Hippocampal formation (tissue), 2 donors: ENCODE measurements around the gene TMEM266.

Experiments
- DNase-seq, 2 donors: peaks; one replicate each; lab custom pipeline; 2025; lab: John Stamatoyannopoulos, UW

TMEM266 gene

DNA sequence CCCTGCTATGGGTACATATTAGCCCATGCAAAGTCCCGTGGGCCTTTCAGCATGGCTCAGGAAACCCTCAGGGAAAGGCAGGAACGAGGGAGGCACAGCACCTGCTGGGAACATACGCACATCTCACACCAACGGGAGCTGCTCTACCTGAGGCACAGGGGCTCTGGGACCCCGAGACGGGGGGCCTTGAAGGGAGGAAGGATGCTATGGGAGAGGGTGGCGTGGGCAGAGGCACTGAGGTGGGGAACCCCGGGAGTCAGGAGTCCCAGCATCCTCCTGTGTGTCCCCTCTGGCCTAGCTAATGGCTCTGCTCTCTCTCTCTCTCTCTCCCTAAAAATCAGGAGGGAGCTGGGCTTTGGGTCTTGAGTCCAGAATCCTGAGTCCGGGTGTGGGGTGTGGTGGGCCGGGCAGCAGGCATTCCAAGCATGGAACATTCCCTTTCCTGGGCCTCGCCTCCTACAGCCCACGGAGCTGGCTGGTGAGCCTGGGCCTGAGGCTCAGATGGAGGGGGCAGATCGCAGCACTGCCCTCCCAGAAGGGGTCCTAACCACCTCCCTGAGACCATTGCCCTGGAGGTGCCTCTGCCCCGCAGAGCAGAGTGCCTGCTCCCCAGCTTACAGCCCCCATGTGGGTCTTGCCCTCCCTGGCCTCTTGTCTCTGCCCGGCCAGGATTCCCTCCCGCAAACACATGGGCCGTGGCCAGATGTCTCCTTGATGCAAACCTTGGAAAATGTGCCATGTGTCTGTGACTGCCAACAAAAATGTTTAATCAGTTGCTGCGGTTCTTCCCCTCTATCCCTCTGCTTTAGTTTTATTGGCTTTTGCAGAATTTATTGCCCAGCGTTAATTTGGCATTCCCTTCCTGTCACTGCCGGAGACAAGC, 101.6 kb downstream of the TMEM266 start:
- DNase-seq: no peak

DNA sequence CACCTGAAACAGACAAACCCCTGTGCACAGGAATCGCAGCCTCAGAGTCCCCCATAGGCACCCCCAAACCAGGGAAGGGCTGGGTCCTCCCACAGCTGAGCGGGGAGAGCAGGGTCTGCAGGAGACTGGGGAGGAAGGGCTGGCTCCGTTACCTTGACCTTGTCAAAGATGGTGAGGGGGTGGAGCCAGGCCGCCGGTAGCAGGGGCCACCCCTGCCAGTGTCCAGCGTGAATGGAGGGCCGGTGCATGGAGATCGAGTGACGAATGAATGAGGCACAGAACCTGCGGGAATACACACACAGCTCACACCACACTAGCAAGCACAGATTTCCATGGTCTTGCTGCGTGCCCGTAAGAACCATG, 102.2 kb downstream of the TMEM266 start:
- no peak for DNase-seq

DNA sequence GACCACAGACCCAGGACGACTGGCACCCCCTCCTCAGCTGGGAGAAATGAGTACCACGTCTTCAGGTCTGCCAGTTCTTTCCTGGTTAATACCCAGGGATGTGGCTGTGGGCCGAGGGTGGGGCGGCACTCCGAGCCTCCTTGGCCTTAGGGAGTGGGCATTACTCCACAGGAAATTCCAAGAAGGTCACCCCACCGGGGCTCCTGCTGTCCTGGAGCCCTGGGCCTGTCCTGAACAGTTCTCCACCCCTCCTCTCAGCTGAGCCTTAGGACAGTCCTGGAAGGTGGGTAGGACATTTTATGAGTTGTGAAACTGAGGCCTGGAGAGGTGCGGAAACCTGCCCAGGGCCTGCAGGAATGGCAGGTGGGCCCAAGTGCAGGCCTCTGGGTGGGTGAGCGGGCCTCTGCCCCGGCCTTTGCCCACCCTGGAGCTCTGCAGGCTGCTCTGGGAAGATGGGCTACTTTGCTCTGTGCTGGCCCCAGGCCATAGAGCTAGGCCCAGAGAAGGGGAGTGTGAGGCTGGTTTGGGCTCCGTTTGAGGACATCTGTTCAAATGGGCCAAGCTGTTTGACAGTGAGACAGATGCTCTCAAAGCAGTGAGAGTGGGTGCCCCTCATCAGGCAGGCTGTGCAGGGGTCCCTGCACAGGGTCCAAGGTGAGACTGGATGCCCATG, 103.1 kb downstream of the TMEM266 start:
- DNase-seq: no peak

DNA sequence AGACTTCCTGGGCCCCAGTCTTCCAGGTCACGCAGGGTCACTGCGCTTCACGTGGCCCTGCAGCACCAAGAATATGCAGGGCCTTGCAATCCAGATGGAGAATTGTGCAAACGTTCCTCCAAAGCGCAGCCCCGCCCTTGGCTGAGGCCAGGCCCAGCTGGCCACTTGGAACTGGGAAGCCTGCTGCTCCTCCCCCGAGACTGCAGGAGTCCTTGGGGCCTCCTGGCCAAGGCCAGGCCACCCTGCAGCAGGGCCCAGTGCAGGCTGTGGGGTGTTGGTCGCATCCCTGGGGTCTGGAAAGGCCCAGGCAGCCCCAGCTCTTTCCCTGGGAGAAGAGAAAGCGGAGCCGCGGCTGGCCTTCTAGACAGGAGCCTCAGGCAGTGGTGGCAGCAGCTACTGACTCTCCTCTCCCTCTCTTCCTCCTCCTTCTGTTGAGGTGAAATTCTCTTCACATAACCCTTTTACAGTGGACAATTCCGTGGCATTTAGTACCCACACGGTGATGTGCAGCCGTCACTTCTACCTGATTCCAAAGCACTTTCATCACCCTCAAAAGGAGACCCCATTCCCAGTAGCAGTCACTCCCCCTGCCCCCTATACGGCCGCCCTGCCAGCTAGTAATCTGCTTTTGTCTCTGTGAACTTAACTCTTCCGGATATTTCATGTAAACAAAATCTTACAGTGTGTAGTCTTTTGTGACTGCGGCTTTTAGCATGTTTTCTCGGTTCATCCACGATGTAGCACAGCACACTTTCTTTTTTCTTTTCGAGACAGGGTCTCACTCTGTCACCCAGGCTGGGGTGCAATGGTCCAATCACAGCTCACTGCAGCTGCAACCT, 103.9 kb downstream of the TMEM266 start:
- no peak for DNase-seq

DNA sequence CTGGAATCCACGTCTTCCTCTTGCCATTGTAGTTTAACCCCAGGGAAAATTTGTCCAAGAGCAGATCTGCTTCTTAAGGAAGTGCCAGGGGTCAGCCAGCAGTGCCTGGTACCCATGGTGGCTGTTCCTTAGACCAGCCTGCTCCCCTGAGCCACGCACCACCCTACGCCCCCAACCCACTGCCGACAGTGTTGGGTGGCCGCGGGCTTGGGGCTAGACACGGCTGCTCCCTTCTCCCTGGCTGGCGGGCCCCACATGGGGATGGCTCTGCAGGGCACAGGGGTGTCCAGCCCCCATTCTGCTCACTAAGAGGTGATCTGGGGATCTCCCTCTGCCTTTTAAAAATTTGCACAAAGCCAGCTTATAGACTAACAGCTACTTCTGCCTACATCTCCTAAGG, 104.8 kb downstream of the TMEM266 start:
- DNase-seq: no peak

DNA sequence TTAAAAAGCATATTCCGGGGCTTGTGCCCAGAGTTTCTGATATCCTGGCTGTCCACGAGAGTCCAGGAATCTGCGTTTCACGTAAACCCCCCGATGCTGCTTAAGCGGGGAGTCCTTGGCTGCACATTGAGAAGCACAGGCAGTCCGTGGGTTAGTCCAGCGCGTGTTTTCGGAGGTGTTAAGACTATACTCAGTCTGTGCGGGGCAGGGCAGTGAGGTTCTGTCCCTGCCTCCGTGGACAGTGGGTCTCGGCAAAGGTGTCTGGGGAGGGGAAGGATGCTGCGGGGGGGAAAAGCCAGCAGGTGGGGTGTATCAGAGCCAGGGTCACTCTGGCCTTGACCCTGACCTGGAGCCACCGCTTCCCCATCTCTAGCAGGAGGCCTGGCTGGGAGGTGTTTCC, 106.2 kb downstream of the TMEM266 start:
- DNase-seq: no peak

DNA sequence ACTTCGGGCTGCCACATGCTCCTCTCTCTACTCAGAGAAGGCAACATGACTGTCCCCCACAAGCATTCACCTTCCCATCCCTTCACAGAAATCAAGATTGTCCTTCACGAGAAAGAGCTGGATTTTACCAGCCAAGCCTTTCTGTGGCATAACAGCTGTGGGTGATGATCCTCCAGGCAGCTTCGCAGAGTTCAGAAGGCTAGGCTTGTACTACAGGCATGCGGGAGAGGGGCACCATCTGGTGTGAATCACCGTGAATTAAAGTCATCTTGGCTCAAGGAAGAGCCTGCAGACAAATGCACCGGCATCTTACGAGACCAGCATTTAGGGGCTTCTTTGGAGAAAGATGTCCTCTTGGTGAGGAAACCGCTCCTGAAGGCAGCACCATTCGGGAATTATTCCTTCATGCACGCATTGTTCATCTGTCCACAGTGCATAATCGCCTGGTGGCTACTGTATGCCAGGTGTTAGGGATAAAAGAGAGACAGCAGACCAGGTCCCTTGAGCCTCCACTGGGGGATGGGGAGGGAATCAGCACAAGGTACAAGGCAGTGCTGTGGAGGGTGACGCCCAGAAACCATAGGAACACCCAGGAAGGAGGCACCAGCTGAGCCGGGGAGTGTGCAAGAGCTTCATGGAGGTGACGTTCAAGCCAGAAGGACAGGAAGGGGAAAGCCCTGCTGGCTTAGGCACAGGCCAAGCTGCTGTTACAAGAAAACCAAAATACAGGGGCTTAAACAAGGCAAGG, 108.6 kb downstream of the TMEM266 start:
- DNase-seq: no peak

DNA sequence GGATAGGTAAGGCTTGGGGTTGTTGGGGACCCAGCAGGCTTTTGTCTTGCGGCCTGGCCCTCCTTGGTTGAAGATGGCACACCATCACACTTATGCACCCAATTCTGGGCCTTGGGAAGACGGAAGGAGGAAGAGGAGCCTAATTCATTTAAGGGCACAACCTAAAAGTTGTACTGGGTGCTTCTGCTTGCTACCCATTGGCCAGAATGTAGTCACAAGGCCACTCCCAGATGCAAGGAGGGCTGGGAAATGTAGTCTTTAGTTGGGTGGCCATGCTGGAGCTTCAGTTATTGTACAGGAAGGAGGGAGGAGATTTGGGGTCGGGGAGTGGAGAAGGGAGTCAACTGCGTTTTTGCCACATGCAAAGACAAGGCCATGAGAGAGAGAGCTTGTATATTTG, 109.2 kb downstream of the TMEM266 start:
- DNase-seq: no peak

DNA sequence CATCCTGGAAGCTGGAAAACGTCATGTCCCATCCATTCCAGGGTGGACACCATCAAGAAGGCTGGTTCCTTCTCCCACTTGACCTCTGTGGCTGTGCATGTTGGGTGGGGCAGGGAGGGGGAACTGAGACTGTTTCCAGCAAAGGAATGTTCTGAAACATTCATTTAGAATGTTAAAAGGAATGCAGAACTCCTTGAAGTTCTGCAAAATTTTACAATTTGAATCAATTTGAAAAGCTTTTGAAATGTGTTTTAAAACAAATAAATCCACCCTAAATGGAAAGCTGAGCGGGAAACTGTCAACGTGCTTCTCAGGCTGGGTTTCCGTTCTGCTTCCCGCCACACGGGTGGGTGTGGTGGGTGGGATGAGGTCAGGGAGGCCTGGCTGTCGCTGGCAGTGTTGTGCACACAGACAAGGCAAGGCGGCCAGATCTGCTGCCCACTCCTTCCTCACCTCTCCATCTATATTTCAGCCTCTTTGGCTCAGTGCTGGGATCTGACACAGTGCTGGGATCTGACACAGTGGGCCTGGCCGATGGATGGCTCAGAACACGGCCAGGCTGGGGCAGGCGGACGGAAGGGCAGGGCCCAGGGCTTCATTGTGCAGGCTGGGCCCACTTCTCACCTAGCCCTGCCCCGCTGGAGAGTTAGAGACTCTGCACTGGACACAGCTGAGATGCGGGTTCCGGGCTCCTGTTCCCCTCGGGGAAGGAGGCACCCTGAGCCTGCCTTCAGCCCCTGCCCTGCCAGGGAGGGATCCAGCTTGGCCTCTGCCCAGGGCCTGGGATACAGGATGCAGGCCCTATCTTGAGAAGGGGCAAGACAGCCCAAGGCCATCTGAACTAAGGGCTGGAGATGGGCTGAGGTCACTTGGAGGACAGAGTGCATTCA, 110.4 kb downstream of the TMEM266 start:
- DNase-seq: no peak

DNA sequence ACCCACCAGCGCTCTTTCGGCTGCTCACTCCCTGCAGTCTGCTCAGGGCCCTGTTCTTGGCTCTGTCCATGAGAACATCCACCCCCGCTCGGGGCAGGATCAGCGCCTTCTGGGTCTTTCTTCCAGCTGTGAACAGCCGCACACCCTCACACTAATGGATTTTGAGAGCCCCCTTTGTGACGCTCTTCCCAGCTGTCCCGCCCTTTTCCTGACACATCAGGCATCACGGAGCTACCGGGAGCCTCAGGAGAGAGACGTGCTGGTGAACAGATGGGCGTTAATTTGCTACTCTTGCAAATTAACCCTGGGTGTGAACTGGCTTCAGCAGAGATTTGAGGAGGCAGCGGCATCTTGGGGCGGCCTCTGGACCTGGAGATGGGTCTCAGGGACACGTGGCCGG, 113.0 kb downstream of the TMEM266 start:
- DNase-seq: no peak

DNA sequence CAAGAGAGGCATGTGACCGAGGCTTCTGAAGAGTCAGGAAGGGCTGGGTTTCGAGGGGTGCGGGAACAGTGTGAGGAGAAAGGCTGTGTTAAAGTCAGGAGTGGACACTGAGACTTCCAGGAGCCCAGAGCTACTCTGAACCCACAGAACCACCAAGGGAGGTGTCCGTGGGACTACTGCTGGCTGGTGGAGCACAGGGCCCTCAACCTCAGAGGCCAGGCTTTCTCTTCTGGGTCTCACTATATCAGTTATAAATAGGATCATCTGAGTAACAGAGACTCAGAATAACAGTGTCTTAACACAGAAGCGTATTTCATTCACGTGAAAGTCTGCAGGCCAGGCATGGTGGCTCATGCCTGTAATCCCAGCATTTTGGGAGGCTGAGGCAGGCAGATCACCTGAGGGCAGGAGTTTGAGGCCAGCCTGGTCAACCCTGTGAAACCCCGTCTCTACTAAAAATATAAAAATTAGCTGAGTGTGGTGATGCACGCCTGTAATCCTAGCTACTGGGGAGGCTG, 113.6 kb downstream of the TMEM266 start:
- DNase-seq: no peak

DNA sequence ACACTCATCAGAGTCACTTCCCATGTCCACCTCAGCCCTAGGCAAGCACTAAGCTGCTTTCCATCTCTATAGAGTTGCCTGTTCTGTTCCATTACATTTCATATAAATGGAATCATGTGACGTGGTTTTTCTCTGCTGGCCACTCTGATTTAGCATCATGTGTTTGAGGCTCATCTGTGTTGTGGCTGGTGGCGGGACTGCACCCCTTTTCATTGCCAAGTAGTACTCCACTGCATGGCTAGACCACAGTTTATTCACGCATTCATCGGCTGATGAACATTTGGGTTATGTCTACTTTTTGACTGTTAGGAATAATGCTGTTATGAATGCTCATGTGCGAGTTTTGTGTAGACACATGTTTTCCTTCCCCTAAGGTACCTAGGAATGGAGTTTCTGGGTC, 114.9 kb downstream of the TMEM266 start:
- DNase-seq: no peak

DNA sequence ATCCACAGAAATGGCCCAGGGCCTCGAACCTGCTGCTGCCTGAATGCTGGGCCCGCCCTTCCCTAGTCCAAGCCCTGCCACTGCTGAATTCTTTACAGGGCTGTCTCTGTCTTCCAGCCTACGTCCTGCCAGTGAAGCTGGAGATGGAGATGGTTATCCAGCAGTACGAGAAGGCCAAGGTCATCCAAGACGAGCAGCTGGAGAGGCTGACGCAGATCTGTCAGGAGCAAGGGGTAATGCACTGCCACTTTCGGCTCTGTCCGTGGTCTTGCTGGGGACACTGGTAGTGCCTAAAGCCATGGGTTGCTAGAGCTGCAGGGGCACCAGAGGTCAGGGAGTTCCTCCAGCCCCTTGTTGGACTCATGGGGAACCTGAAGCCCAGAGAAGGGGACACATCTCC, 115.7 kb downstream of the TMEM266 start:
- no peak for DNase-seq

DNA sequence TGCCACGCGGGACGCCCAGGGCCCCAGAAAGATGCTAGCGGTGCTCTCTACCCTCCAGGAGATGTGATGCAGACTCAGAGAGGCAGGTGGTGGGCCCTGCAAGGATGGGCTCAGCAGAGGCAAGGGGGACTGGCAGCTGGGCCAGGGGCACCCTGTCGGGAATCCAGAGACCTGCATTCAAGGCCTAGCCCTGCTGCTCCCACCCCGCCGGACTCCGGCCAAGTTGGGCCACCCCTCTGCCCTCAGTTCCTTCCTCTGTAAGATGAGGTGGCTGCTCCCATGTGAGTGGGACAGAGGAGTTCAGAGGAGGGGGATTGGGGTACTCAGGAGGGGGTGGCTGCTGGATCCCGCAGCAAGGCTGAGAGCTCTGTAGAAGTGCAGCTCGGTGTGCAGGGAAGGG, 116.3 kb downstream of the TMEM266 start:
- DNase-seq: no peak

DNA sequence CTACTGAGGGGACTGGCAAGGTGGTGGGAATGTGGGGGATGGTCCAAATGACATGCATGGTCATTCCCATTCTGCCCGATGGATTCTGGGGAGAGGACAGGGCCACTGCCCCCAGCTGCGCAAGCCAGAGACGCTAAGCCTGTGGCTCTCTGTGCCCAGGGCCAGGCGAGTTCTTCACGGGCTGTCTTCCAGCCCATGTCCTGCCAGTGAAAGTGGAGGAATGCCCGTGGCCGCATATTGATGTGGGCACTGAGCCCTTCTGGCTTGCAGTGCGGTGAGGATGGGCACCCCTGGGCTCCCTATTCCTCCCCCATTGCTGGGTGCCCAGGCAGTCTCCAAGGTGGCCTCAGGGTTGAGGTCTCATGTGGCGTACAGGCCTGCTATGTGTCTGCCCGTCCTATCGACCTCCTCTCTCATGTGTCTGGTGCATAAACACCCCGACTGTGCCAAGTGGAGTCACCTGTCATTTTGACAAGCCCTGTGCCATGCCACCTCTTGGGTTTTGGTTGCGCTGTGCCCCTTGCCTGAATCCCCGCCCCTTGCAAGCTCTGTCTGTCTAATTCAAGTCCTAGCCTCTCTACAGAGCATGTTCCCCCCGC, 116.8 kb downstream of the TMEM266 start:
- DNase-seq: no peak

DNA sequence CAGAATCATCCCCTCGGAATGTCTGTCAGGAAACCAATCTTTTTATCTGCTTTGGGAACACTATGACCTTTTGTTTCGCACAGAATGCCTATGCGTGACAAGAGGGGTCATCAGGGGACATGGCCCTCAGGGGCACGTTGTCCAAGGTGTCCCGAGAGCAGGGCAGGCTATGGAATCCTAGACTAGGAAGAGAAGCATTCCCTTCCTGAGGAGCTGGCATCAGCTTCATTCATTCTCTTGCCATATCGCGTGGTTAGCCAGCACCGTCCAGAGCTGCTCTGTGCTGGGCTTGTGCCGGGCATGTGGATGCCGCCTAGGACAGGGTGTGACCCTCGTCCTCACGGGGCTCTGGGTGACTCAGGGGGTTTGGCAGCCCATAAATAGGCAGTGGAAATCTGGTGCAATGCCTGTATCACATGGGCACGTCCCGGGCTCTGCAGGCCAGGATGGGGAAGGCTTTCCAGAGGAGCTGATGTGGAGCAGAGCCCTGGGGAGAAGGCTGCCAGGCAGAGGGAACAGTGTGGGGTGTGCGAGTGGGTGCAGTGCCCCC, 117.8 kb downstream of the TMEM266 start:
- DNase-seq: no peak

DNA sequence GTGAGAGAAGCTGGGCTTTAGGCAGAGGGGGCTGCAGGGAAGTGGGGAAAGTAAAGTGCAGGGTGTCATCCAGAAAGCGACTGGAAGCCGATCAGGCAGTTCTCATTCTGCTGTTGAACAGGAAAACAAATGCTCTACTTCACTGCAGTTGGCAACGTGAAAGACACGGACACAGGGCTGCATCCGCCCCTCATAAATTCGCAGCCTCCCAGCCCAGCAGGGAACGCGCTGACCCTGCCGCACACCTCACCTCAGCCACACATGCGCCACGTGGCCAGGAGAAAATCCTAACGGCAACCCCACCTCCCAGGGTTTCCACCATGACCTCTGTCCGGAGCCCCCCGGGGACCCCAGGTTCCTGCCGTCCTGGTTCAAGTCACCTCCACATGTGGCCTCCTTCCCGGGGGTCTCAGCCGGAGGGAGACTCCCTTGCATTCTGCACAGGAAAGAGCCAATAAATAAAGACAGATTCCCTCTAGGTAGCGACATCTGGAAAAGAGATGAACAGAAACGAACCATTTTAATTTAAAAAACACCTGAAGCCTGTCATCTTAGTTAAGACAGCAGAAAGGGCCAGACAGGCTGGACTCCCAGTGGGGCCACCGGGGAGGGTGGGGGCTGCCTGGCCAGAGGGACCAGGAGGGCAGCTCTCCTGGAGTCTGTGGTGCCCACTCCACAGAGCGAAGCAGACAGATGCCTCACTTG, 118.7 kb downstream of the TMEM266 start:
- DNase-seq: no peak

DNA sequence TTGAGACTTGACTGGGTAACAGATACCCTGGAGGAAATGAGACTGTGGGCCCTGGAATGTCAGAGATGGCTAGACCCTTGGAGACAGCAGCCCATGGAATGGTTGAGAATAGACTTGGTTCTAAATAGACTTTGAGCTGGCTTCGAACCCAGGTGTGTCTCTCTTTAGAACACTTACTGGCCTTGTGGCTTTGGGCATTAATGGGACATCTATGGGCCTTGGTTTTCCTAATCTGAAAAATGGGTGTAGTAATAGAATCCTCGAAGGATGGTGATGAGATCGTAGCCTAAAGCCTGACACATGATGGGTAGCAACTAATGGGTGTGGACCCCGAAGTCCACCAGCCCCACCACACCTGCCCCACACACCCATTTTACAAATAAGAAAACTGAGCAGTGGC, 119.2 kb downstream of the TMEM266 start:
- DNase-seq: no peak

DNA sequence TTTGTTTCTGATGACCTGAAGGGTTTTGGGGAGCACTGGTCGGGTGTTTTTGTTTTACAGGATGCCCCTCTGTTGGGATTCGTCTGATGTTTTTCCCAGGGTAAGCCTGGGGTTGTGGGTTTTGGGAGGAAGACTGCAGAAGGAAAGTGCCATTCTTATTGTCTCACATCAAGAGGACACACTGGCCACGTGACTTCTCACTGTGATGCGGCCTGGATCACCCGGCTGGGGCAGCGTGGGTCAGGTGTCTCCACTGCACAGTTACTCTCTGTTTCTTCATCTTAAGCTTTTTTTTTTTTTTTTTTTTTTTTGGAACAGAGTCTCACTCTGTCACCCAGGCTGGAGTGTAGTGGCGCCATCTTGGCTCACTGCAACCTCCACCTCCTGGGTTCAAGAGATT, 120.5 kb downstream of the TMEM266 start:
- DNase-seq: no peak
